Hematopoietic multipotent progenitor cell treated with erythropoietin and hydrocortisone succinate and interleukin-3 and kit ligand, for 4 days (in vitro differentiated cells): ENCODE measurements around the gene DUS2.
"Not testable (repeated sequence)": the region's sequence is repeated elsewhere in the genome, so short reads cannot be mapped to it uniquely, and the experiment has no call there.

Experiments
- DNase-seq: peaks from one replicate; pipeline ENCODE4 v3.0.0-alpha.2; 2015

Gene DUS2

DNA sequence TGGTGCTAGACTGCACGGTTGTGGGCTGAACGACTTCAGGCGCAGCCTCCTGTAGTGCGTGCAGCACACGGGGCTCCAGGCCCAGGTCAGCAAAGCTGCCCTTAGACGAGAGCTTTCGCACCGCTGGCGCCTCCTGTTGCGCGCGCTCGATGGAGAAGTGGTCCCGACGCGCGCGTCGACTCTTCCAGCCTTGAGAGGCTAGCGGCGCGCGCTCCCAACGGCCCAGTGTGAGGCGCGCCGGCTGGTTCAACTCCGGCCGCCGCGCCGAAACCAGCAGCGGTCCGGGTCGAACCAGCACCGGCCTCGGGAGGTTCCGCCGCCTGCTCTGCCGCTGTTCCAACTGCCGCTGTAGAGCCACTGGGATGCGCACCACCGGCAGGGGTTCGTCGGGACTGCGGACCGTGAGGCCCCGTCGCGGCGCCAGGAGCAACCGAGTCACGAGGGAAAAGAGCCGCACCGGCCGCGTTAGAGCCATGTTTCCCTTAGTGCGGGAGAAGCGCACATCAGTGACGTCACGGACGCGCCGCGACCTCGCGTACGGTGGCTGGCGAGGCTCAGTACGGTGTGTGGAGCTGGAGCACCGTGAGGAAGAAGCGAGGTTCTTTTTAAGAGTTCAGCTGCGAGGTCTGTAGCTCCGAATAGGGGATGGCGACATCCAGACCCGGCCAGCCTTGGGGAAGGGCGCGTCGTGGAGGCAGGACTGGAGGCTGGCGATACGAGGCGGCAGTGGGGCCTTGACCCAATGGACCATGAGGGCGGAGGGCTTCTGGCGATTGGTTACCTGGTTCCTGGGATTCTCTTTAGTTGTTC, at the start of gene DUS2, which contains the start of gene DDX28:
Gene DUS2, plus strand, starts transcription at position 557 of the 810 bp plus-strand sequence. CDS start 14,740 bp downstream, outside the sequence.
Gene DDX28, minus strand, starts transcription at position 505 of the 810 bp plus-strand sequence. Its CDS starts 30 bp downstream, at position 475.
- peak; percentile 95 for DNase-seq

DNA sequence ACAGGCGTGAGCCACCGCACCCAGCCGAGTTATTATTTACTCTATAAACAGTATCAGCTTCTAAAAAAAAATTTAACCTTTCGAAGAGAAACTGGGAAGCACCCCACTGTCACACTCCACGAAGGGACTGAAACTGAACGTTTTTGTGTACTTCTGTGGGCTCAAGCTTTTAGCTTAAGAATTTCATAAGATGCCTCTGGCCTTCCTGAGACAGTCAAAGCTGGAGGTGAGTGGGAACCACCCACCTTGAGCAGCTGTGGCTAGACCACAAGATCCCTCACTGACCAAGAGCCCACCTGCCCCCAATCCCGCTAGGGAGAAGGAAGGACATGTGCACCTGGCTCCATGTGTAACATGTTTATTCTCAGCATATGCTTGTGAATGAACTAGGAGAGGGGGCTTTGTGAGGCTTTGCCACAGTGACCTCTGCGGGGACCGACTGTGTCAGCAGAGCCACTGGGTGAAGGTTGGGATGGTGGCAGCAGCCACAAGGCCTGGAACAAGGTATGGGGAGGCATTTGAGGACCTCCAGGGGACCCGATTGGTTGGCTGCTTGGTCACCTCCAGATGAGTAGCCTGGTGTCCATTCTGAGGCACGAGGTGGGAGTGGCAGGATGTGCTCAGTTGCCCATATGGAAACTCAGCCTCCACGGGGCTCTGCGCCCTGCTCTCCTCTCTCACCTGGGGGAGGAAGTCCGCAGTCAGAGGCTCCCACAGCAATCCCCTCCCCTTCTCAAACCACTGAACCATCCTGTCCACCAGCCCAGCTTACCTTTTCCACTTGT, 47.6 kb upstream of the DUS2 start:
- DNase-seq, result no peak

DNA sequence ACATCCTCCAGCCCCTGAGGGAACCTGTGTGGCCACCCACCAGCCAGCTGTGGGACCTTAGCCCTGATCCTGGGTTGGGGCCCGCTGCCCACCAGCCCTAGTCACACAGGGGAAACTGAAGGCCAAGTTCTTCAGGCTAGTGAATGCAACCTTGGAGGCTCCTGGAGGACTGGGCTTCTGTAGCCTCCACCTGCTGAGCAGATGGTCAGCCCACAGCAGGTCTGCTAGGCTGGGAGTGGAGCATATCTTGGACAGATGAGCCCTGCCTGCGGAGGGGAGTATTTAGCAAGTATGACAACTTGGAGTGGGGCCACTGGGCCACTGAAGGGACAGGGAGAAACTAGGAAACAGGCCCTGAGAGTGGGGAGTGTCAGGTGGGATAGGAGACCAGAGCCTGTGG, 46.9 kb upstream of the DUS2 start:
- no peak for DNase-seq

DNA sequence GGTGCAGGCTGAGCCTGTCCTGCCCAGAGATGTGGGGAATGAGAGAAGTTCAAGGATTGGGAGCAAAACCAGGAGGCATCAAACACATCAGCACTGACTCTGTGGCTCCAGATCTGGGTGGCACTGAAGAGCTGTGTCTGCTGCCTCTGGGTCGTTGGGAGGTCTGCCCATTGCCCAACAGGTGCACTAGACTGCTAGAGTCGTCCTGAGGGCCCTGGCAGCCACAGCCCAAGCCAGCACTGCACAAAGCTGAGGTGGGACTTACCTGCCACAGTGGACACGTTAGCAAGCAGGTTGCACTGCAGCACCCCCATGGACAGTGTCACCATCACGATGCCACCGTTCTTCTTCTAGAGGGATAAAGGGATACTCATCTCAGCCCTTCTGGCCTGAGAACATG, 46.1 kb upstream of the DUS2 start:
- DNase-seq, result no peak

DNA sequence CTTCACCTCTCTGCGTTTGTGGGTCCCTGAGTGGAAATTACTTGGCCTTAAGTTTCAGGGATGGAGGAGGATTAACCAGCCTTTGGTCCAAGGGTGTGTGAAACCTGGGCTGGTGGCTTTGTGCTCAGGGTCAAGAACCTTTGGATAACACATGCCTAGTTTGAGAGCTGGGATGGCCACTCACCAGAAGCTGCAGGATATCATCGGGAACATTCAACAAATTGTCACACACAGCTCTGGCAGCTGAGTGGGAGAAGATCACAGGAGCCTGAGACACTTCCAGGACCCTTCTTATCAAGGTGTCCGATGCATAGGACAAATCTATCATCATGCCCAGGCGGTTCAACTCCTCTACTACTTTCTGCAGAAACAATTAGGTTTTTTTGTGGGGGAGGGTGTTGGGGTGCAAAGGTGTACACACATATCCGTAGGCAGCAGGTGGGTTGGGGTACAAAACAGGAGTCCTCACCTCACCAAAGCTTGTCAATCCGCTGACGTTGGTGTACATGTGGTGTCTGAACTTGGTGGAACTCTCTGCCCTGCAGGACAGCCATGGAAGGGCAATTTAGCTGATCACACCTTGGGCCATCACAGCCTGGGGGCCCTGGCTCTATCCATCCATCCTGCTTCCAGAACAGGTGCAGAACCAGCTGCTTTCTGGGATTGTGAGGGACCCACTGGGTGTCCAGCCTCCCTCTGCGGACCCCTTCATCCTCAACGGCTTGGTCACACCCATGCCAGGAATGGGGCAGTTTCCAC, 45.4 kb upstream of the DUS2 start:
- DNase-seq, result no peak

DNA sequence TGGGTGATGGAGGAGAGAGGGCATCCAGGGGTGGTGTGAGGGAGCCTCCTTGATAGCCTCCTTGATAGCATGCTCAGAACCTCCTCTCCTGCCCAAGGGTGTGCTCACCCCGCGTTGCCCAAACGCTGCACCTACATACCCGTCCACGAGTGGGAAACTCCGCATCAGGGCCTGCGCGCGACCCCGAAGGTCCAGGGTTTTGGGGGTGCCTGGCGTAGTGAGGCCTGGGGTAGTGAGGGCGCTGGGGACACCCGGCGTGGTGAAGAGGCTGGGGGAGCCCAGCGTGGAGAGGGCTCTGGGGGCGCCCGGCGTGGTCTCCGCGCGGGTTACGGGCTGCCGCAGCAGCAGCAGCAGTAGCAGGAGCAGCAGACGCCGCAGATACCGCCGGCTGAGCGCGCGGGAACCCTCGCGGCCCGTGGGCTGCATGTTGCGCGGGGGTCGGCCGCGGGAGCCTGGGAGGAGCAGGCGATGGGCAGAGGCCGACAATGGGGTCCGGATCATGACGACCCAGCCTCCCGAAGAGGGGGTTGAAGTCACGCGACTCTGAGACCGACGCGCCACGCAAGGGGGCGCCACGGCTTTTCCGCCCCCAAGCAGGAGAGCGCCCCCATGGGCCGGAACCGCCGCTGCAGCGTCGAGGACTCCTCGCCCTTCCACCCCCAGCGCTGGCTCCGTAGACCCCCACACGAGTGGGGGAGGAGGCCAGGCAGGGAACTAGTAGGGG, 43.0 kb upstream of the DUS2 start, which contains the start of gene DPEP3:
Gene DPEP3, minus strand, starts transcription at position 545 of the 724 bp plus-strand sequence. Its CDS starts 119 bp downstream, at position 426.
- DNase-seq, result peak; percentile 52

DNA sequence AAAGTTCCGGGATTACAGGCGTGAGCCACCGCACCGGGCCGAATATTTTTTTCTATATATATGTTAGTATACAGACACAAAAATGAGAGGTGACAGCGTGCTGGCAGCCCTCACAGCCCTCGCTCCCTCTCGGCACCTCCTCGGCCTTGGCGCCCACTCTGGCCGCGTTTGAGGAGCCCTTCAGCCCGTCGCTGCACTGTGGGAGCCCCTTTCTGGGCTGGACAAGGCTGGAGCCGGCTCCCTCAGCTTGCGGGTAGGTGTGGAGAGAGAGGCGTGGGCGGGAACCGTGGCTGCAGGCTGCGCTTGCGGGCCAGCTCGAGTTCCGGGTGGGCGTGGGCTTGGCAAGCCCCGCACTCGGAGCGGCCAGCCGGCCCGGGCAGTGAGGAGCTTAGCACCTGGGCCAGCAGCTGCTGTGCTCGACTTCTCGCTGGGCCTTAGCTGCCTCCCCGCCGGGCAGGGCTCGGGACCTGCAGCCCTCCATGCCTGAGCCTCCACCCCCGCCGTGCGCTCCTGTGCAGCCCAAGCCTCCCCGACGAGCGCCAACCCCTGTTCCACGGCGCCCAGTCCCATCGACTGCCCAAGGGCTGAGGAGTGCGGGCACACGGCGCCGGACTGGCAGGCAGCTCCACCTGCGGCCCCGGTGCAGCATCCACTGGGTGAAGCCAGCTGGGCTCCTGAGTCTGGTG, 40.9 kb upstream of the DUS2 start:
- DNase-seq, result no peak

DNA sequence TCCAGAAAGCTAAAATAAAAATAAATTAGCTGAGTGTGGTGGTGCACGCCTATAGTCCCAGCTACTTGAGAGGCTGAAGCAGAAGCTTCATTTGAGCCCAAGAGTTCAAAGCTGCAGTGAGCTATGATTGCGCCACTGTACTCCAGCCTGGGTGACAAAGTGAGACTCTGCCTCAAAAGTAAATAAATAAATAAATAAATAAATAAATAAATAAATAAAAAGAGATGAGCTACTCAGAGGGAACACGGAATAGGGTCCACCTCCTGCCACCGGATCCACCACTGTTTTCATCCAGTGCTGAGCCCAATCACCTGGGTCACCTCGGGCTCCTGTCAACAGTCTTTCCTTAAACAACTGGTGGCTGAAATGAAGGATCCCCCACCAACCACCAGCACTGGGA, 36.1 kb upstream of the DUS2 start:
- DNase-seq, result no peak

DNA sequence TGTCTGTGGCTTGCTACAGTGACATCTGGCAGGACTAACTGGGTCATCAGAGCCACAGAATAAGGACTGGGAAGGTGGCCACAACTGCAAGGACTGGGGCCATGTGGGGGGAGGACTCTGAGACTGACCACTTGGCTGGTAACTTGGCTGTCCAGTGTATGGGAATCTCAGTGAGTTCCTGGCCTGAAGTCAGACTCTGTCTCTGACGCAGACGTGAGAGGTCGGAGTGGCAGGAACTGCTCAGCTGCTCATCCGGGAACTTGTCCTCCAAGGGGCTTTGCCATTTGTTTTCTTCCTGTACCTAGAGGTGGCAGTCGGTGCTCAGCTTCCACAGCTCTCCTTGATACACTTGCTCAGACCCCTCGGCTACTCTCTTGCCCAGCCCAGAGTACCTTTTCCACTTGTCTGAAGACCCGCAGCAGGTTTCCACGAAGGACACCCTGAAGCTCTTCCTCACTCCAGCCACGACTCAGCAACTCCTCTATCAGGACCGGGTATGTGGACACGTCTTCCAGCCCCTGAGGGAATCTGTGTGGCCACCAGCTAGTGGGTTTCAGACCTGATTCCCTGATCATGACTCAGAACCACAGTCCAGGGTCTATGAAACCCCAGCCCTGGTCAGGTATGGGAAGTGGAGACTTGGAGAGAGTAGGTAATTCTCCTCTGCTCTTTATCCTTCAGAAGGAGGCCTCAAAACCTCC, 35.5 kb upstream of the DUS2 start:
- DNase-seq, result no peak

DNA sequence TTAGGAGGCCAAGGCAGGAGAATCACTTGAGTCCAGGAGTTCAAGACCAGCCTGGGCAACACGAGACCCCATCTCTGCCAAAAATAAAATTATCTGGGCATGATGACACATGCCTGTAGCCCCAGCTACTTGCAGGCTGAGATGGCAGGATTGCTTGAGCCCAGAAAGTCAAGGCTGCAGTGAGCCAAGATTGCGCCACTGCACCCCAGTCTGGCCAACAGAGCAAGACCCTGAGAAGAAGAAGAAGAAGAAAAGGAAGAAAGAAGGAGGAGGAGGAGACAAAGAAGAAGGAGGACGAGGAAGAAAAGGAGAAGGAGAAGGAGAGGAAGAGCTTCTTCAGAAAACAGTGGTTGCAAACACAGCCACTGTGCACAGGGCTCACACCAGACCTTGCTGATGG, 34.4 kb upstream of the DUS2 start:
- DNase-seq, result no peak

DNA sequence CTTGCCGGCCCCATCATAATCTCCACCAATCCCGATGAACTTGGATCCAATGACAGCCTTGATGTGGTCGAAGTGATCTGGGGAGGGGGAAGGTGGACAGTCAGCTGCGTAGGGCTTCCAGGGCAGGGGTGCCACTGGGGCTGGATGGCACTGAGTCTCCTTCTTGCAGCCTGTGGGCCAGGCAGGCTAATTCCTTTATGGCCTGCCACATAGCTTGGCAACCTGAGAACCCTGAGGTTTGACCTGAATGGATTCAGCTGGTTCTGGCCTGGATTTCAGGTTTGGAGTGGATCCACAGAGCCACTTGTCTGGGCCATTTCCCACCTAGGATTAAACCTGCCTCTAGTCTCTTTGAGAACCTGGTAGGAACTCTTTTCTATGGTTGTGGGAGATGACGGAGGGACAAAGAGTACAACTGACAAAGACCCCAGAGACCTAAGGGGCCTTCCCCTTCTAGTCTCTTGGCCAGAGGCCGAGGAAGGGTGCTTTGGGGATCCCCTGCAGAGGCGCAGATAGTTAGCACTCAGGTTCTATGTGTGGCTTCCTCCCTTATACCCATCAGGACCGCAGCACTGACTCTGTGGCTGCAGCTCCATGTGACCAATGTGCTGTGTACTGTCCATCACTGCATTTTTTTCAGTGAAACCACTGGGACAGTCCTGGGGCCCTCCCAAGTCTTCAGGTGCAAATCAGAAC, 33.6 kb upstream of the DUS2 start:
- no peak for DNase-seq

DNA sequence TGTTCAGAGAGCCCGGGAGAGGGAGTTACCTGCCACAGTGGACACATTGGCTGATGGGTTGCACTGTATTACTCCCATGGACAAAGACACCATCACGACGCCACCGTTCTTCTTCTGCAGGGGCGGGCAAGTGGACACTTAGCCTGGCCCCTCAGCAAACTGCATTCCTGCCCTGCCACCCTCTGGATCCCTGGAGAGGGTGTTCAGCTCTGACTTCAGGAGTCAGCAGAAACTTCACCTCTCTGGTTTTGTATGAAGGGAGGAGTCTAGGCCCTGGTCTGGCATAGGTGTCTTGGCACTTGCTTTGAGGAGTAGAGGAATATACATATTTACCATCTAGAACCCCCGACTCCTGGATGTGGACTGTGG, 33.1 kb upstream of the DUS2 start:
- no peak for DNase-seq

DNA sequence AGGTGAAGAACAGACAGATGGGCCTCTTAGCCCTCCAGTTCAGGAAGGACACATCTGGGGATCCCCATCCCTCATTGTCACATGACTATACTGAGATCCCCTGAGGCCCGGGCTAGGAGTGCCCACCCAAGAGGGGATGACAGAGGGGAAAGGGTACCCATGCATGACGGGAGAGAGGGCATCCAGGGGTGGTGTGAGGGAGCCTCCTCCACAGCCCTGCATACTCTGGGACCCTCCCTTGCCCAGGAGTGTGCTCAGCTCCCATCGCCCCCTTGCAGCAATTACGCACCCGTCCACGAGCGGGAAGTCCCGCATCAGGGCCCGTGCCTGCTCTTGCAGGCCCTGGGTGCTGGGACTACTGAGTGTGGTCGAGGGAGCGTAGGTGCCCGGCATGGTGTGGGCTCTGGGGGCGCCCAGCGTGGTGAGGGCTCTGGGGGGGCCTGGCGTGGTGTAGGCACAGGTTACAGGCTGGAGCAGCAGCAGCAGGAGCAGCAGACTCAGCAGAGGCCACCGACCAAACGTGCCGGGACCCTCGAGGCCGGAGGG, 30.4 kb upstream of the DUS2 start:
- DNase-seq, result no peak

DNA sequence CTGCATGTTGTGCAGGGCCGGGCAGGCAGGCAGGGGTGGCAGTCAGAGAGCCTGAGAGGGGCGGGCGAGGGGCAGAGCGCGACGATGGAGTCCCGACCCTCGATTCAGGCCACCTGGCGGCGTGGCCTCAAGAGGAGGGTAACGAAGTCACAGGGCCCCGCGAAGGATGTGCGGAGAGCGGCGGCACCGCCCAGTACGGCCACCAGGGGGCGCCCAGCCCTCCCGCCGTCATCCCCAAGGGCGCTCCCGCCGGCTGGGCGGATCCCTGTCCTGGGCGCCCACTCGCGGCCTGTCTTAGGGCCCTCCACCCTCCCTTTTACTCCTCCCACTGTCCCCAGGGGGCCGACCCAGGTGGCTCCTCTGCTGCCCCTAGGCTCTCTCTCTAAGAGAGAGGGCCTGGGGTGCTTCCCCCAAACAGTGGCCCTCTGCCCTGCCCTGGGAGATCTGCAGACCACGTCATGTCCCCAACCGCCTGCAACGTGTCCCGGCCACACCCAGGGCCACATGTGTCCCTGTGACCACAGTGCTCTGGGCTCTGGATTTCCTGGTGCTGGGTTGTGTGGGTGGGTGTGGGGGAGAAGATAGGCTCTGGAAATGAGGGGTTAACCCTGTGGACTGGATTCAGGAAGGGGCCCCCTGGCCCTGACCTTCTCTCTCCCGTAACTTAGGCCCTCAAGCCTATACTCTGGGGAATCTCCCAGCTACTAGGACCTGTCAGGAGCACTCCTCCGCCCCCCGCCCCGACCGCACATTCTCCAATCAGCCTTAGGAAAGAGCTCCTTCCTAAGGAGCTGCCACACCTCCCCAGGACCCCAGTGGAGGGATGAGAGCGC, 29.7 kb upstream of the DUS2 start:
- DNase-seq, result peak; percentile 94

DNA sequence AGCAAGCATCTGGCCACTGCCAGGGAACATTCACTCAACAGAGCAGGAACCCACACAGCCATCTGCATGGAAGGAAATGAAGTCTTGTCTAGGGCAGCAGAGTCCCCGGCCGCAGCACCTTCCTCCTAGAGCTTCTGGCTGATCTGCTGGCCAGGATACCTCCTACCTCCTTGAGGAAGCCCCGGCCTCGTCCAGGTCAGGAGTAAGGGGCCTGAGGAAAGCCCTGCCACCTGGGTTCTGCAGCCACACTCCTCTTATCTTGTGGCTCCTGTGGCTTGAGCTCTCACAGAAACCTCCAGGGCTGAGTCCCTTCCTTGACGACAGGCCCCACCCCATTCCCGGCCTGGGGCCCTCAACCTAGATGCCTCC, 29.1 kb upstream of the DUS2 start:
- peak; percentile 75 for DNase-seq

DNA sequence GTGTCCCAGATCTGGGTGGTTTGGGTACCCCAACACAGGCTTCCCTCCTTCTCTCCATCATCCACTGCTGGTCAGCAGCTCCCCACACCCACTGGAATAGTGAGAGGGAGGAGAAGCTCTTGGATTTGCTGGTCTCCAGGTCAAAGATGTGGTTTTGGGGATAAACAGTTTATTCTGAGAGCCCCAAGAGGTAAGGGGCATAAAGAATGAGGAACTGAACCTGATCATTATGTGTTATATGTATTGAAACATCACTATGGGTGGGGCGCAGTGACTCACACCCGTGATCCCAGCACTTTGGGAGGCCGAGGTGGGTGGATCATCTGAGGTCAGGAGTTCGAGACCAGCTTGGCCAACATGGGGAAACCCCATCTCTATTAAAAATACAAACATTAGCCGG, 27.7 kb upstream of the DUS2 start:
- DNase-seq, result peak; percentile 35

DNA sequence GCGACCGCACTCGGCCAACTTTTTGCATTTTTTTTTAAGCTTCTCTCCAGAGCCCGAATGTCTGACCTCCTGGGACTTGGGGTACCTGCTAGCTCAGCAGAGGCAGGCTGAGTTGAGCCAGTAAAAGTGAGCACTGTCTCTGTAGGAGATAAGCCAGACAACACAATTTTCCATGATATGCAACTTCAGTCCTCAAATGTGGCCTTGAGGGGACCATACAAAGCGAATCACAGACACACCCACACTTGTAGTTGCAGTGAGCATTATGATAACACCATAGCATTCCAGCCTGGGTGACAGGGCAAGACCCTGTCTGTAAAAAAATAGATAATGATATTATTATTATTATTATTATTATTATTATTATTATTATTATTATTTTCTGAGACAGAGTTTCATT, 26.4 kb upstream of the DUS2 start:
- peak; percentile 64 for DNase-seq

DNA sequence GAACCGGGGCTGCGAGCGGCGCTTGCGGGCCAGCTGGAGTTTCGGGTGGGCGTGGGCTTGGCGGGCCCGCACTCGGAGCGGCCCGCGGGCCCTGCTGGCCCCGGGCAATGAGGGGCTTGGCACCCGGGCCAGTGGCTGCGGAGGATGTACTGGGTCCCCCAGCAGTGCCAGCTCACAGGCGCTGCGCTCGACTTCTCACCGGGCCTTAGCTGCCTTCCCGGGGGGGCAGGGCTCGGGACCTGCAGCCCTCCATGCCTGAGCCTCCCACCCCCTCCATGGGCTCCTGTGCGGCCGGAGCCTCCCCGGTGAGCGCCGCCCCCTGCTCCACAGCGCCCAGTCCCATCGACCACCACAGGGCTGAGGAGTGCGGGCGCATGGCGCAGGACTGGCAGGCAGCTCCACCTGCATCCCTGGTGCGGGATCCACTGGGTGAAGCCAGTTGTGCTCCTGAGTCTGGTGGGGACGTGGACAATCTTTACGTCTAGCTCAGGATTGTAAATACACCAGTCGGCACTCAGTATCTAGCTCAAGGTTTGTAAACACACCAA, 24.8 kb upstream of the DUS2 start:
- not testable (repeated sequence) for DNase-seq
